Hepatocyte (in vitro differentiated cells): ENCODE measurements around the gene INF2. TPM values are rescaled to one million over a fixed set of nuclear protein-coding genes. Genes with fewer than 3 reads are reported as not detected.

Experiments used
- DNase-seq: peaks from one replicate; pipeline ENCODE4 v3.0.0-alpha.2; 2016; ENCODE audit warnings: low spot score
- H2AFZ ChIP-seq: fragments of 200-600 bp; sonication (generic); 2 replicates; pipeline ENCODE4 v1.6.0; 2016; ENCODE audit warnings: antibody characterized with exemption, mild to moderate bottlenecking
- H3K27ac ChIP-seq: fragments of 200-600 bp; sonication (generic); 2 replicates; pipeline ENCODE4 v1.5.1; 2016; ENCODE audit warnings: mild to moderate bottlenecking
- H3K27me3 ChIP-seq: fragments of 200-600 bp; sonication (generic); 2 replicates; pipeline ENCODE4 v1.6.1; 2016
- H3K36me3 ChIP-seq: fragments of 200-600 bp; sonication (generic); replicated peaks from 2 replicates; pipeline ENCODE4 v1.5.1; 2016; ENCODE audit warnings: low read depth; ENCODE audit not compliant: insufficient read depth
- H3K4me1 ChIP-seq: fragments of 200-600 bp; sonication (generic); 2 replicates; pipeline ENCODE4 v1.5.1; 2016; ENCODE audit warnings: mild to moderate bottlenecking, moderate library complexity; ENCODE audit not compliant: insufficient read depth
- H3K4me2 ChIP-seq: fragments of 200-600 bp; sonication (generic); 2 replicates; pipeline ENCODE4 v1.6.0; 2016
- H3K4me3 ChIP-seq: fragments of 200-600 bp; sonication (generic); 2 replicates; pipeline ENCODE4 v1.5.1; 2016; ENCODE audit warnings: mild to moderate bottlenecking
- H3K79me2 ChIP-seq: fragments of 200-600 bp; sonication (generic); 2 replicates; pipeline ENCODE4 v1.6.0; 2017; ENCODE audit warnings: mild to moderate bottlenecking
- H3K9me2 ChIP-seq: fragments of 200-600 bp; sonication (generic); replicated peaks from 2 replicates; pipeline ENCODE4 v1.6.0; 2017; ENCODE audit warnings: mild to moderate bottlenecking; ENCODE audit not compliant: insufficient read depth
- H3K9me3 ChIP-seq: fragments of 200-600 bp; sonication (generic); 2 replicates; pipeline ENCODE4 v1.5.1; 2016; ENCODE audit warnings: low read depth, mild to moderate bottlenecking
- H4K20me1 ChIP-seq: fragments of 200-600 bp; sonication (generic); 2 replicates; pipeline ENCODE4 v1.6.0; 2016; ENCODE audit warnings: mild to moderate bottlenecking; ENCODE audit not compliant: insufficient read depth, poor library complexity, severe bottlenecking
- EZH2 ChIP-seq: fragments of 200-600 bp; sonication (generic); IDR thresholded peaks from 2 replicates; pipeline ENCODE4 v1.6.1; 2016; ENCODE audit warnings: antibody characterized with exemption, mild to moderate bottlenecking, borderline replicate concordance
- EZH2phosphoT487 ChIP-seq: fragments of 200-600 bp; sonication (generic); IDR thresholded peaks from one replicate; pipeline ENCODE4 v1.6.1; 2018; ENCODE audit warnings: antibody characterized with exemption, mild to moderate bottlenecking, low read depth, moderate library complexity; ENCODE audit not compliant: unreplicated experiment, severe bottlenecking
- WGBS: methylation state at CpG from one replicate; pipeline ENCODE4 v1.1.6; 2016; ENCODE audit warnings: low lambda C conversion rate; ENCODE audit errors: missing lambda C conversion rate; 5-methylcytosine and 5-hydroxymethylcytosine counted together
- polyA plus RNA-seq: library from polyadenylated mRNA; unstranded; fragments of >200 nt; fragmentation: Nextera tagmentation; extraction: Ambion mirVana; gene quantifications from 2 replicates; pipeline ENCODE4 v1.2.1, GENCODE V29; 2016
- total RNA-seq: library from RNA; depleted of rRNA; stranded (reverse); fragments of >200 nt; gene quantifications from 2 replicates; pipeline ENCODE4 v1.2.3, GENCODE V29; 2014
- TF ChIP-seq, protein P1 (sequence below): fragments of 200-600 bp; sonication (generic); IDR thresholded peaks from 2 replicates; pipeline ENCODE4 v1.5.1; 2016; ENCODE audit warnings: antibody characterized with exemption, mild to moderate bottlenecking; ENCODE audit not compliant: poor library complexity

The INF2 gene
- total RNA-seq (24.2 and 31.6 TPM in 2 replicates), polyA plus RNA-seq (23.8 and 34.0 TPM in 2 replicates)

DNA sequence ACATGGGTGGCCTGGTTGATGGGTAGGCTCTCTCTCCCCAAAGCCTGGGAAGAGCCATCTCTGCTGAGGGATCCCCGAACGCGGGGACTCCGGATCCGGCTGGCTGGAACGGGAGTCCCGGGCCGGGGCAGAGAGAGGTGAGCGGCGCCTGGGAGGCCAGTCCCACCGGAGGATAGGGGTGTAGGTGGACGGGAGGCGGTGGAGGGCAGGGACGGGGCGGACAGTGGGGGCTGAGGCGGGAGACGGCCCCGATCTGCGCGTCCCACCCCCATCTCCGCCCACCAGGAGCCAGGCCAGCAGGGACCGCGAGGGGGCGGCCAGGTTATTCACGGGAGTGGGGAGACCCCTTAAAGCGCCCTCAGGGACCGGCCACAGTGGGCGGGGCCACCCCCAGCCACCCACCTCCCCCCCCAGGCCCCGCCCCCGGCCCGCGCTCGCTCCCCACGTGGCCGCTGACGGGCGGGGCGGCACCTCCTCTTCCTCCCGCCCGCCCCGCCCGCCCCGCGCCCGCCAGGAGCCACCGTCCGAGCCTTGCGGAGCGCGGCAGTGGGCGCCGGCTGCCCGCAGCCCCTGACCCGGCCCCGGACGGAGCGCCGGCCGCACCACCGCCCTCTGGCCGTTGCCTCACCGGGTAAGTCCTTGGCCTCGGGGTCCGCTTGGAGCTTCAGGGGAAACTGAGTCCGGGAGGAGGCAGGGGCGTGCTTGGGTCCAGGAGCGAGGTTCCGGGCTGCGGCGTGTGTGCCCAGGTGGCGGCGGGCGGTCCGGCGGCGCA is at the start of gene INF2:
TSS of gene INF2 (plus strand) at position 510 of the 772 bp plus-strand sequence. CDS start 11,748 bp downstream, outside the sequence.
- peak; percentile 88 for DNase-seq
- Histone ChIP-seq H3K36me3 (no peaks in the 10 kb centered on the region), H3K4me1 (peaks cover 36% of the 10 kb centered on the region), H3K9me2 (no peaks in the 10 kb centered on the region), H3K27me3 (no peaks in the 10 kb centered on the region), H3K9me3 (no peaks in the 10 kb centered on the region), H3K79me2 (peaks cover 48% of the 10 kb centered on the region), H2AFZ (peak within 1 kb of the TSS; percentile 67), H4K20me1 (peaks cover 26% of the 10 kb centered on the region), H3K4me2 (peak within 1 kb of the TSS; percentile 96), H3K27ac (peak within 1 kb of the TSS; percentile 97), H3K4me3 (peak within 1 kb of the TSS; percentile 92)
- TF ChIP-seq EZH2 (no peak), EZH2phosphoT487 (no peak)
- TF ChIP-seq, protein P1, sequence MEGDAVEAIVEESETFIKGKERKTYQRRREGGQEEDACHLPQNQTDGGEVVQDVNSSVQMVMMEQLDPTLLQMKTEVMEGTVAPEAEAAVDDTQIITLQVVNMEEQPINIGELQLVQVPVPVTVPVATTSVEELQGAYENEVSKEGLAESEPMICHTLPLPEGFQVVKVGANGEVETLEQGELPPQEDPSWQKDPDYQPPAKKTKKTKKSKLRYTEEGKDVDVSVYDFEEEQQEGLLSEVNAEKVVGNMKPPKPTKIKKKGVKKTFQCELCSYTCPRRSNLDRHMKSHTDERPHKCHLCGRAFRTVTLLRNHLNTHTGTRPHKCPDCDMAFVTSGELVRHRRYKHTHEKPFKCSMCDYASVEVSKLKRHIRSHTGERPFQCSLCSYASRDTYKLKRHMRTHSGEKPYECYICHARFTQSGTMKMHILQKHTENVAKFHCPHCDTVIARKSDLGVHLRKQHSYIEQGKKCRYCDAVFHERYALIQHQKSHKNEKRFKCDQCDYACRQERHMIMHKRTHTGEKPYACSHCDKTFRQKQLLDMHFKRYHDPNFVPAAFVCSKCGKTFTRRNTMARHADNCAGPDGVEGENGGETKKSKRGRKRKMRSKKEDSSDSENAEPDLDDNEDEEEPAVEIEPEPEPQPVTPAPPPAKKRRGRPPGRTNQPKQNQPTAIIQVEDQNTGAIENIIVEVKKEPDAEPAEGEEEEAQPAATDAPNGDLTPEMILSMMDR: no peak
- 1% methylated on average over 25 of the region's 76 CpGs for WGBS

DNA sequence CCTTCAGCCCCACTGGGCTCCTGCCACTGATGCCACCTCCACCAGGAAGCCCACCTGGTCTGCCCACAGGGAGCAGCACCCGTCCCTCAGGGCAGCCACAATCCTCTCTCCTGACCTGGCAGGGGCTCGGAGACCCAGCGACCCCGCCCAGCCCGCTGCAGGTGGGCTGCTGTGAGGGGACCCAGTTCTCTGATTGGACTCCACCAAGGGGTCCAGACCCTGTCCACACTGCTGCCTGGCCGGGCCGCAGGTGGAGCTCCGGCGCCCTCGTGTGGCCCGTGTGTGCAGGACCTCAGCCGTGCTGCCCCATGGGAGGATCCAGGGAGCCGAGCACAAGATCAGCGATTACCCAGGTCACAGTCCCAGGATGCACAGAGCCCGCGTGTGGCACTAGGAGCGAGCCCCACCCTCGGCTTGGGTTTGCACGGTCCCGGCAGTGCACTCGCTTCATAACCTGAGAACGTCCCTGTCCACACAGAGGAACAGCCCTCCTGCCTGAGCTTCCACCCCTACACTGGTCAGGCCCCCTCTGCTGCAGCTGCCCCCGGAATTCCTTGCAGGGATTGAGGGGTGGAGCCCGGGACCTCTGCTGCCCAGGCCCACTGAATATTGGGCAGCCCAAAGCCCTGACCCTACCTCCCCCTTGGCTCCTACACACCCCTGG is 49.4 kb upstream of the INF2 start:
- no peak overlapping the region for H3K4me2 ChIP-seq
- TF ChIP-seq, protein P1: peak; percentile 99
- no peak for TF ChIP-seq EZH2phosphoT487
- no peaks in the 10 kb centered on the region for H4K20me1 ChIP-seq
- peaks cover 3% of the 10 kb centered on the region for H3K4me1 ChIP-seq
- 11% methylated on average over 24 of the region's 24 CpGs for WGBS
- H3K9me3 ChIP-seq: no peaks in the 10 kb centered on the region
- no peaks in the 10 kb centered on the region for H3K36me3 ChIP-seq
- H3K79me2 ChIP-seq: no peaks in the 10 kb centered on the region
- peak; percentile 87 for DNase-seq
- no peak overlapping the region for H3K27ac ChIP-seq
- no peak overlapping the region for H2AFZ ChIP-seq
- peaks cover 10% of the 10 kb centered on the region for H3K27me3 ChIP-seq
- H3K4me3 ChIP-seq: no peak overlapping the region
- H3K9me2 ChIP-seq: no peaks in the 10 kb centered on the region

DNA sequence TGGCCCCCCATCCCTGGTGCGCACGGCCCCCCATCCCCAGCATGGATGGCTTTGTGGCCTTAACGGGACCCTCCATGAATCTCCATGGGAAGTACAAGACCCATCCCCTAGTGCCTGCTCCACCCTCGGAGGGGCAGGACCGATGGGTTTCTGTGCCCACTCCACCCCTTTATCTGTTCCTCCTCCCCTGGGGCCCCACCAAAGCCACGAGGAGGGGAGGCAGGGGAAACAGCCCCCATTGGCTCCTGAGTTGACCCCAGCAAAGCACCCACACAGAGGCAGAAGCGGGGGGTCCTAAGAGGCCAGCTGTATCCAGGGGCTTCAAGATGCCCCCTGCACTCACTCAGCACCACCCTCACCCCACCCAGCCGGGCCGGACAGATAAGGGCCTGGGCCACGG is 48.7 kb upstream of the INF2 start:
- Histone ChIP-seq H3K36me3 (no peaks in the 10 kb centered on the region), H2AFZ (no peak overlapping the region), H3K4me3 (no peak overlapping the region), H3K9me3 (no peaks in the 10 kb centered on the region), H3K27ac (no peak overlapping the region), H3K27me3 (peaks cover 10% of the 10 kb centered on the region), H3K79me2 (no peaks in the 10 kb centered on the region), H4K20me1 (no peaks in the 10 kb centered on the region), H3K9me2 (no peaks in the 10 kb centered on the region), H3K4me2 (no peak overlapping the region), H3K4me1 (peaks cover 3% of the 10 kb centered on the region)
- no peak for TF ChIP-seq EZH2phosphoT487
- WGBS: 90% methylated on average over 9 of the region's 10 CpGs
- DNase-seq: no peak
